Neutrophil (primary cell): Measurements from ENCODE around the gene DISC1.
A peak's percentile ranks its signal among the peaks of the same experiment; 100 is the strongest.

Experiments used
- H3K27ac ChIP-seq: fragments of 200-600 bp; sonication (generic); 2 replicates; pipeline ENCODE4 v1.5.1; 2016; ENCODE audit warnings: mild to moderate bottlenecking, moderate library complexity
- H3K27me3 ChIP-seq: fragments of 200-600 bp; sonication (generic); 2 replicates; pipeline ENCODE4 v1.6.0; 2016; ENCODE audit warnings: mild to moderate bottlenecking
- H3K36me3 ChIP-seq: fragments of 200-600 bp; sonication (generic); 2 replicates; pipeline ENCODE4 v1.5.1; 2017
- H3K4me1 ChIP-seq, 2 experiments: fragments of 200-600 bp in 1 of 2; sonication (generic) in 1 of 2; 1 replicate in 1 of 2; 2 replicates in 1 of 2; pipeline versions ENCODE4 v1.5.1 to v1.6.1; 2013 to 2016; ENCODE audit warnings: low read depth in 1 of 2, low read length in 1 of 2, mild to moderate bottlenecking in 1 of 2, moderate library complexity in 1 of 2; ENCODE audit not compliant: control insufficient read depth in 1 of 2, insufficient read depth in 1 of 2
- H3K4me3 ChIP-seq, 2 experiments: fragments of 200-600 bp in 1 of 2; sonication (generic) in 1 of 2; 1 replicate in 1 of 2; 2 replicates in 1 of 2; pipeline ENCODE4 v1.5.1; 2013 to 2016; ENCODE audit warnings: low read depth in 1 of 2, low read length in 1 of 2, mild to moderate bottlenecking in 1 of 2, moderate library complexity in 1 of 2
- H3K9me3 ChIP-seq: fragments of 200-600 bp; sonication (generic); 2 replicates; pipeline ENCODE4 v1.5.1; 2016
- CTCF ChIP-seq: fragments of 200-600 bp; sonication (generic); IDR thresholded peaks from 2 replicates; pipeline ENCODE4 v1.5.1; 2016; ENCODE audit warnings: antibody characterized with exemption

The DISC1 gene

GRCh38 chr1:231866392-231867331, 240.1 kb downstream of the DISC1 start:
- H3K9me3 ChIP-seq: no peaks in the 10 kb centered on the region
- no peak overlapping the region for H3K4me3 ChIP-seq
- H3K4me1 ChIP-seq: peaks cover 14 to 20% of the 10 kb centered on the region in 2 experiments
- peak; percentile 67 for TF ChIP-seq CTCF
- H3K27ac ChIP-seq: no peak overlapping the region
- no peaks in the 10 kb centered on the region for H3K27me3 ChIP-seq
- H3K36me3 ChIP-seq: no peaks in the 10 kb centered on the region

GRCh38 chr1:231867607-231868006, 241.0 kb downstream of the DISC1 start:
- no peaks in the 10 kb centered on the region for H3K9me3 ChIP-seq
- no peaks in the 10 kb centered on the region for H3K36me3 ChIP-seq
- TF ChIP-seq CTCF: no peak
- peaks cover 14 to 20% of the 10 kb centered on the region in 2 experiments for H3K4me1 ChIP-seq
- H3K27ac ChIP-seq: no peak overlapping the region
- H3K27me3 ChIP-seq: no peaks in the 10 kb centered on the region
- no peak overlapping the region for H3K4me3 ChIP-seq

- H3K27me3 ChIP-seq: no peaks in the 10 kb centered on the region
- H3K36me3 ChIP-seq: no peaks in the 10 kb centered on the region
- H3K27ac ChIP-seq: peak overlapping the region; percentile 39
- TF ChIP-seq CTCF: no peak
- H3K4me3 ChIP-seq: peak overlapping the region in 1 of 2 experiments; percentile 10
- H3K4me1 ChIP-seq: peaks cover 14 to 20% of the 10 kb centered on the region in 2 experiments
- H3K9me3 ChIP-seq: no peaks in the 10 kb centered on the region
Observed at GRCh38 chr1:231869364-231869763, 242.8 kb downstream of the DISC1 start.

- no peak for TF ChIP-seq CTCF
- H3K27me3 ChIP-seq: no peaks in the 10 kb centered on the region
- no peak overlapping the region for H3K4me3 ChIP-seq
- no peak overlapping the region for H3K27ac ChIP-seq
- H3K4me1 ChIP-seq: peaks cover 14 to 19% of the 10 kb centered on the region in 2 experiments
- H3K36me3 ChIP-seq: no peaks in the 10 kb centered on the region
- H3K9me3 ChIP-seq: no peaks in the 10 kb centered on the region
Observed at GRCh38 chr1:231871471-231871870, 244.9 kb downstream of the DISC1 start.

- TF ChIP-seq CTCF: no peak
- H3K4me1 ChIP-seq: peaks cover 14 to 15% of the 10 kb centered on the region in 2 experiments
- H3K4me3 ChIP-seq: no peak overlapping the region
- no peaks in the 10 kb centered on the region for H3K27me3 ChIP-seq
- no peaks in the 10 kb centered on the region for H3K9me3 ChIP-seq
- no peaks in the 10 kb centered on the region for H3K36me3 ChIP-seq
- H3K27ac ChIP-seq: no peak overlapping the region
Observed at GRCh38 chr1:231871878-231872277, 245.3 kb downstream of the DISC1 start.
